SK-N-SH treated with all-trans-retinoic acid at 6 μM for 48 hours (cell line): ENCODE results near the gene PAEP.

Experiments used
- CSRNP3 ChIP-seq: fragments of 250-450 bp; sonication (Bioruptor Pico); IDR thresholded peaks from 2 replicates; pipeline ENCODE4 v1.5.1; 2021; ENCODE audit warnings: mild to moderate bottlenecking, moderate library complexity
- OSR1 ChIP-seq: fragments of 250-450 bp; sonication (Bioruptor Pico); IDR thresholded peaks from 2 replicates; pipeline ENCODE4 v1.8.0; 2022; ENCODE audit warnings: moderate library complexity, mild to moderate bottlenecking, inconsistent platforms
- PPARA ChIP-seq: fragments of 250-450 bp; sonication (Bioruptor Pico); IDR thresholded peaks from 2 replicates; pipeline ENCODE4 v1.5.0; 2020; ENCODE audit warnings: mild to moderate bottlenecking, borderline replicate concordance
- RARB ChIP-seq: fragments of 250-450 bp; sonication (Bioruptor Pico); IDR thresholded peaks from 2 replicates; pipeline ENCODE4 v1.8.0; 2021; ENCODE audit warnings: mild to moderate bottlenecking, moderate library complexity
- ZNF565 ChIP-seq: fragments of 450-650 bp; formaldehyde crosslinking; conservative IDR thresholded peaks from 2 replicates; pipeline ENCODE4 v1.5.0; 2020; ENCODE audit warnings: low read depth, mild to moderate bottlenecking, moderate library complexity
- TF ChIP-seq, protein P1 (sequence below): fragments of 250-450 bp; sonication (Bioruptor Pico); IDR thresholded peaks from 2 replicates; pipeline ENCODE4 v1.8.0; 2020; ENCODE audit warnings: mild to moderate bottlenecking, moderate library complexity, borderline replicate concordance
- TF ChIP-seq, protein P2 (sequence below): fragments of 250-450 bp; sonication (Bioruptor Pico); IDR thresholded peaks from 2 replicates; pipeline ENCODE4 v1.5.1; 2020; ENCODE audit warnings: low read depth, mild to moderate bottlenecking, moderate library complexity

DNA sequence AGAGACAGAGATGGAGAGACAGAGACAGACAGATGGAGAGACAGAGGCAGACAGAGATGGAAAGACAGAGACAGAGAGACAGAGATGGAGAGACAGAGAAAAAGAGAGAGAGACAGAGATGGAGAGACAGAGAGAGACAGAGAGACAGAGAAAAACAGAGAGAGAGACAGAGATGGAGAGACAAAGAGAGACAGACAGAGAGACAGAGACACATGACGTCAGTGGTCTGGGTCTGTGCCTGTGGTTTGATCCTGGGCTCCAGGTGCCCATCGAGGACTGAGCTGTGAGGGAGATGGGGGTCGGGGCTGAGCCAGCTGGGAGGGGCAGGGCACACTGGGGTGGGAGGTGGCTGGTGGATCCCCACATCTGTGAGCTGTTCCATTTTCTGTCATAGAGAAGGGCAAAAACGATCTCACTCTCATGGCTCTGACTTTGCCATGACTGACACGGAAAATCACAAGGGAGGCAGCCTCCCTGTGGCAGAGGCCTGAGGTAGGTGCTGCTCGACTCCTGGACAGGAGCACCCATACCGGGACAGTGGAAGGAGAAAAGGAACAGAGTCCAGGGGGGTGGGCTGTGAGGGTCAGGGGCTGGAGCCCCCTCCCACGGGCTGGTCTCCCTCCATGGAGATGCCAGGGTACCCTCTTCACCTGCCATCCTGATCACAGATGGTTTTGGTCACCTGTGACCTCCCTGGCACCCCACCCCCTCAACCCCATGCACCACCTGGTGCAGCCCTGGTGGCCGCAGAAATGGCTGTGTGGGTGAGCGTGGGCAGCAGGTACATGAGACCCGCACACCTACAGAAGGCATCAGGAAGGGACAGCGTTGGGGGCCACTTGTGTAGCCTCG is 49.0 kb downstream of the PAEP start:
- TF ChIP-seq PPARA (CRISPR knock-in tag) (no peak), CSRNP3 (no peak), ZNF565 (no peak), RARB (no peak), OSR1 (no peak)
- TF ChIP-seq, protein P1, sequence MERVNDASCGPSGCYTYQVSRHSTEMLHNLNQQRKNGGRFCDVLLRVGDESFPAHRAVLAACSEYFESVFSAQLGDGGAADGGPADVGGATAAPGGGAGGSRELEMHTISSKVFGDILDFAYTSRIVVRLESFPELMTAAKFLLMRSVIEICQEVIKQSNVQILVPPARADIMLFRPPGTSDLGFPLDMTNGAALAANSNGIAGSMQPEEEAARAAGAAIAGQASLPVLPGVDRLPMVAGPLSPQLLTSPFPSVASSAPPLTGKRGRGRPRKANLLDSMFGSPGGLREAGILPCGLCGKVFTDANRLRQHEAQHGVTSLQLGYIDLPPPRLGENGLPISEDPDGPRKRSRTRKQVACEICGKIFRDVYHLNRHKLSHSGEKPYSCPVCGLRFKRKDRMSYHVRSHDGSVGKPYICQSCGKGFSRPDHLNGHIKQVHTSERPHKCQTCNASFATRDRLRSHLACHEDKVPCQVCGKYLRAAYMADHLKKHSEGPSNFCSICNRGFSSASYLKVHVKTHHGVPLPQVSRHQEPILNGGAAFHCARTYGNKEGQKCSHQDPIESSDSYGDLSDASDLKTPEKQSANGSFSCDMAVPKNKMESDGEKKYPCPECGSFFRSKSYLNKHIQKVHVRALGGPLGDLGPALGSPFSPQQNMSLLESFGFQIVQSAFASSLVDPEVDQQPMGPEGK (CRISPR knock-in tag) = no peak
- TF ChIP-seq, protein P2, sequence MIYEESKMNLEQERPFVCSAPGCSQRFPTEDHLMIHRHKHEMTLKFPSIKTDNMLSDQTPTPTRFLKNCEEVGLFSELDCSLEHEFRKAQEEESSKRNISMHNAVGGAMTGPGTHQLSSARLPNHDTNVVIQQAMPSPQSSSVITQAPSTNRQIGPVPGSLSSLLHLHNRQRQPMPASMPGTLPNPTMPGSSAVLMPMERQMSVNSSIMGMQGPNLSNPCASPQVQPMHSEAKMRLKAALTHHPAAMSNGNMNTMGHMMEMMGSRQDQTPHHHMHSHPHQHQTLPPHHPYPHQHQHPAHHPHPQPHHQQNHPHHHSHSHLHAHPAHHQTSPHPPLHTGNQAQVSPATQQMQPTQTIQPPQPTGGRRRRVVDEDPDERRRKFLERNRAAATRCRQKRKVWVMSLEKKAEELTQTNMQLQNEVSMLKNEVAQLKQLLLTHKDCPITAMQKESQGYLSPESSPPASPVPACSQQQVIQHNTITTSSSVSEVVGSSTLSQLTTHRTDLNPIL = no peak
